Kidney (tissue), 14 donors: ENCODE measurements around the gene BNC1. TPM values are rescaled to one million over a fixed set of nuclear protein-coding genes. Genes with fewer than 3 reads are reported as not detected.

Experiments
- DNase-seq, 5 donors: peaks; one replicate each; pipeline ENCODE4 v3.0.0-alpha.2; 2013 to 2020
- FAIRE-seq: peaks from 2 replicates; lab custom pipeline; 2012; peaks lifted over from hg19 to GRCh38; lab: Jason Lieb, UNC
- H3K27ac ChIP-seq, 2 donors: one replicate each; pipeline ENCODE4 v1.7.0; 2013; ENCODE audit warnings: low read depth in 2 of 2, low read length in 2 of 2, inconsistent platforms in 1 of 2
- H3K27me3 ChIP-seq: one replicate; pipeline ENCODE4 v1.7.1; 2013; ENCODE audit warnings: low read length, inconsistent platforms; ENCODE audit not compliant: control insufficient read depth, insufficient read depth
- H3K36me3 ChIP-seq, 3 donors: one replicate each; pipeline versions ENCODE4 v1.7.0 to v1.7.1; 2013; ENCODE audit warnings: low read length in 3 of 3, control low read depth in 1 of 3, inconsistent platforms in 1 of 3; ENCODE audit not compliant: insufficient read depth in 3 of 3, control insufficient read depth in 2 of 3
- H3K4me1 ChIP-seq, 3 donors: one replicate each; pipeline versions ENCODE4 v1.7.0 to v1.7.1; 2013; ENCODE audit warnings: low read length in 3 of 3, inconsistent platforms in 1 of 3, low read depth in 1 of 3; ENCODE audit not compliant: control insufficient read depth in 2 of 3, insufficient read depth in 2 of 3
- H3K4me3 ChIP-seq, 3 donors: one replicate each; pipeline versions ENCODE4 v1.7.0 to v1.8.1; 2013; ENCODE audit warnings: low read length in 3 of 3, control low read depth in 1 of 3, inconsistent platforms in 1 of 3
- H3K9ac ChIP-seq, 3 donors: one replicate each; pipeline versions ENCODE4 v1.7.0 to v1.7.1; 2013; ENCODE audit warnings: low read length in 3 of 3, control low read depth in 1 of 3, inconsistent platforms in 1 of 3
- H3K9me3 ChIP-seq, 3 donors: one replicate each; pipeline versions ENCODE4 v1.7.0 to v1.7.1; 2013; ENCODE audit warnings: low read length in 3 of 3, control low read depth in 1 of 3, inconsistent platforms in 1 of 3; ENCODE audit not compliant: control insufficient read depth in 2 of 3, insufficient read depth in 1 of 3
- intact Hi-C: fragments of 100-400 bp; cut with DNase I; formaldehyde crosslinking; loops from one replicate; pipeline ENCODE4 v1.11.1; 2022
- polyA plus RNA-seq: library from polyadenylated mRNA; stranded (reverse); fragments of 350-450 nt; fragmentation: Illumina TruSeq; extraction: RNeasy Lipid Tissue Mini Kit (QIAGEN cat#74804); gene quantifications from one replicate; pipeline ENCODE4 v1.2.3, GENCODE V29; 2014; ENCODE audit warnings: low read depth, low replicate concordance; ENCODE audit not compliant: insufficient read depth
- total RNA-seq: library from RNA; stranded (reverse); fragmentation: NEBNext Ultra II Directional; extraction: Animal tissue kit (Norgen Biotek cat#: 25700); gene quantifications from one replicate; pipeline ENCODE4 v1.2.1, GENCODE V29; 2021
- TF ChIP-seq, protein P1 (sequence below): IDR thresholded peaks from 3 replicates; pipeline ENCODE4 v1.5.1; 2012; ENCODE audit warnings: mild to moderate bottlenecking, moderate library complexity, borderline replicate concordance; ENCODE audit not compliant: insufficient read depth; ENCODE audit errors: extremely low read depth
- donor health status: control.
- donor health status: control.
- donor health status: control.
- donor health status: control.
- donor health status: control.
- donor health status: DM: yes; HTN: yes; CAD: no.
- donor health status: Normal renal cell carcinoma (clear cell type).

BNC1 gene
- total and polyA plus RNA-seq, 2 donors from 2014 or later = 0.38 TPM; not detected in 1

DNA sequence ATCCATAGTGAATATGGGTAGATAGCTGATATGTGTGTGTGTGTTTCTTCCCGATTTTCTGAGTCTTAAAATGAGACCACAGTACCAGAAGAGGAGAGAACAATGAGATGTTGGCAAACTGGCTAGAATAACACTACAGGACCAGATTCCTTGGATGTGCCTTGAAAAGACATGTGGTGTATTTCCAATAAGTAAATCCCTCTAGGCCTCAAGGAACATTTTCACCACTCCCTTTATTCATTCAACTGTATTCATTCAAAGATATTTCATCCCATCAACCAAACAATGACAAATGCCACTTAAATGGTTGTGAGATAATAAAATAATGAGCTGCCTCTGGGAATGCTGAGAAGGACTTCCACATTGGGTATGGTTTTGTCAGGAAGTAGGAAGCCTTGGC is 8.7 kb upstream of the BNC1 start:
- no peaks in the 10 kb centered on the region for H3K4me1 ChIP-seq
- no peak for FAIRE-seq
- intact Hi-C loops = no loop called here

DNA sequence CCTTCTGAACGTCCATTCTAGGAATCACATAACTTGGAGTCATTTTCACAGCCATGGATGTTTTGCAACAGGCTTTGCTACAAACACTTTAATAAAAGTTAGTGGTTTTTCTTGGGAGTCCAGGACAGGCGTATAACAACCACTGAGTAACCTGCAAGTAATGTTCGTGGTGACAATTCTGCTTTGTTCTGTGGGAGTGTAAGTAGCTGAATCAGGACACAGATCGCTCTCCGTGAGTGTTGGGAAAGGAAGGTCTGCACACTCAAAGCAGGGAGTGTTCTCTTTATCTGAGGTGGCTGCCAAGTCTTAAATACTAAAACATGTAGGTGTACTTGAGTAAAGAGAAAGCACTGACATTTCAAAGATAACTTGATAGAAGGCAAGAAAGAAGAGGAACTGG is 7.9 kb upstream of the BNC1 start:
- DNase-seq (no peak), FAIRE-seq (no peak)
- Histone ChIP-seq H3K9me3 (no peaks in the 10 kb centered on the region), H3K9ac (no peak overlapping the region), H3K27me3 (no peaks in the 10 kb centered on the region), H3K27ac (no peak overlapping the region), H3K4me3 (no peak overlapping the region), H3K36me3 (no peaks in the 10 kb centered on the region), H3K4me1 (no peaks in the 10 kb centered on the region)
- intact Hi-C loops = no loop called here
- TF ChIP-seq, protein P1, sequence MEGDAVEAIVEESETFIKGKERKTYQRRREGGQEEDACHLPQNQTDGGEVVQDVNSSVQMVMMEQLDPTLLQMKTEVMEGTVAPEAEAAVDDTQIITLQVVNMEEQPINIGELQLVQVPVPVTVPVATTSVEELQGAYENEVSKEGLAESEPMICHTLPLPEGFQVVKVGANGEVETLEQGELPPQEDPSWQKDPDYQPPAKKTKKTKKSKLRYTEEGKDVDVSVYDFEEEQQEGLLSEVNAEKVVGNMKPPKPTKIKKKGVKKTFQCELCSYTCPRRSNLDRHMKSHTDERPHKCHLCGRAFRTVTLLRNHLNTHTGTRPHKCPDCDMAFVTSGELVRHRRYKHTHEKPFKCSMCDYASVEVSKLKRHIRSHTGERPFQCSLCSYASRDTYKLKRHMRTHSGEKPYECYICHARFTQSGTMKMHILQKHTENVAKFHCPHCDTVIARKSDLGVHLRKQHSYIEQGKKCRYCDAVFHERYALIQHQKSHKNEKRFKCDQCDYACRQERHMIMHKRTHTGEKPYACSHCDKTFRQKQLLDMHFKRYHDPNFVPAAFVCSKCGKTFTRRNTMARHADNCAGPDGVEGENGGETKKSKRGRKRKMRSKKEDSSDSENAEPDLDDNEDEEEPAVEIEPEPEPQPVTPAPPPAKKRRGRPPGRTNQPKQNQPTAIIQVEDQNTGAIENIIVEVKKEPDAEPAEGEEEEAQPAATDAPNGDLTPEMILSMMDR = no peak

More for the DNA sequence above, 8.7 kb upstream of the BNC1 start:
- H3K27ac ChIP-seq = no peak overlapping the region
- no peak for DNase-seq
- H3K4me3 ChIP-seq = no peak overlapping the region
- H3K36me3 ChIP-seq = no peaks in the 10 kb centered on the region
- H3K9me3 ChIP-seq = no peaks in the 10 kb centered on the region
- TF ChIP-seq, protein P1 = no peak
- H3K27me3 ChIP-seq = no peaks in the 10 kb centered on the region
- H3K9ac ChIP-seq = no peak overlapping the region

DNA sequence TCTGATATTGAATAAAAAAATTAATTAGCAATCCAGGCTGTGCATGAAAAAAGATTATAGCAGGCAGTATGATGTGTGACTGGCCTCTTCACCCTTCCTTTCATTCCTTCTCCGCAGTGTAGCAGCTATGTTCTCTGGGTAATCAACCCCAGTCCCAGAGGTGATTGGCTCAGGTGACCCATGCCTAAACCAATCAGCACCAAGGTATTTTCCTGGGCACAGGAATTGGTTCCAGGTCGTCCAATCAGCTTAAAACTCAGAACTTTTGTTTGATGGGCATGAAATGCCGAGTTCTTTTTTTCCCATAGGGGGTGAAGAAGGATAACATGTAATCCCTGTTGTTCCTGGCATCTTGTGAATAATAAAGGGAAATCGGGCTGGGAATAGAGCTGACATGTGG is 5.8 kb upstream of the BNC1 start:
- intact Hi-C loops = no loop called here
- no peak overlapping the region for H3K4me3 ChIP-seq

More for the DNA sequence above, 5.8 kb upstream of the BNC1 start:
- TF ChIP-seq, protein P1 = no peak
- H3K27me3 ChIP-seq = peaks cover 7% of the 10 kb centered on the region
- no peaks in the 10 kb centered on the region for H3K4me1 ChIP-seq
- H3K27ac ChIP-seq = no peak overlapping the region
- H3K9me3 ChIP-seq = no peaks in the 10 kb centered on the region
- no peak for FAIRE-seq
- no peak for DNase-seq
- H3K36me3 ChIP-seq = no peaks in the 10 kb centered on the region
- no peak overlapping the region for H3K9ac ChIP-seq
